OCI-LY3 (cell line): Measurements from ENCODE around the gene COMT.

Experiments
- H2AFZ ChIP-seq: fragments of 200-600, 300-600 bp; shearing (Covaris generic); 2 replicates; pipeline ENCODE4 v1.6.0; 2014; ENCODE audit warnings: antibody characterized with exemption, low read depth, low read length
- H3K27ac ChIP-seq: fragments of 200-600, 300-600 bp; sonication (generic); 2 replicates; pipeline ENCODE4 v1.5.1; 2014; ENCODE audit warnings: mild to moderate bottlenecking, low read length, moderate library complexity, mixed read lengths
- H3K27me3 ChIP-seq: fragments of 200-600, 300-600 bp; sonication (generic); 2 replicates; pipeline ENCODE4 v1.6.1; 2014; ENCODE audit warnings: low read depth, low read length, mixed read lengths
- H3K36me3 ChIP-seq: fragments of 200-600, 300-600 bp; sonication (generic); replicated peaks from 2 replicates; pipeline ENCODE3; 2014; ENCODE audit warnings: low read depth, low read length, mixed read lengths
- H3K4me1 ChIP-seq: fragments of 300-600, 200-600 bp; sonication (generic); 2 replicates; pipeline ENCODE4 v1.6.1; 2014; ENCODE audit warnings: low read length, mixed read lengths
- H3K4me2 ChIP-seq: fragments of 200-600, 300-600 bp; sonication (generic); 2 replicates; pipeline ENCODE4 v1.6.1; 2014; ENCODE audit warnings: low read length, mixed read lengths
- H3K4me3 ChIP-seq: fragments of 300-600, 200-600 bp; sonication (generic); 2 replicates; pipeline ENCODE4 v1.5.1; 2014; ENCODE audit warnings: antibody characterized with exemption, mild to moderate bottlenecking, low read length, moderate library complexity
- H3K79me2 ChIP-seq: fragments of 300-600, 200-600 bp; shearing (Covaris generic); 2 replicates; pipeline ENCODE4 v1.6.1; 2014; ENCODE audit warnings: mild to moderate bottlenecking, low read length, mixed read lengths
- H3K9ac ChIP-seq: fragments of 300-600, 200-600 bp; shearing (Covaris generic); 2 replicates; pipeline ENCODE4 v1.6.0; 2014; ENCODE audit warnings: mild to moderate bottlenecking, low read length, moderate library complexity
- H3K9me3 ChIP-seq: fragments of 200-600, 300-600 bp; shearing (Covaris generic); 2 replicates; pipeline ENCODE4 v1.6.1; 2014; ENCODE audit warnings: low read length, mixed read lengths; ENCODE audit not compliant: insufficient read depth
- H4K20me1 ChIP-seq: fragments of 200-600, 300-600 bp; sonication (generic); 2 replicates; pipeline ENCODE4 v1.6.1; 2016; ENCODE audit warnings: low read length, mixed read lengths; ENCODE audit not compliant: insufficient read depth
- EZH2phosphoT487 ChIP-seq: fragments of 200-600 bp; shearing (Covaris generic); IDR thresholded peaks from 2 replicates; pipeline ENCODE4 v1.6.1; 2018; ENCODE audit warnings: antibody characterized with exemption, mixed run types, low read depth
- TF ChIP-seq, protein P1 (sequence below): fragments of 200-600, 300-600 bp; sonication (generic); IDR thresholded peaks from 2 replicates; pipeline ENCODE4 v1.5.1; 2014; ENCODE audit warnings: antibody characterized with exemption, low read length, low read depth

Gene COMT

DNA sequence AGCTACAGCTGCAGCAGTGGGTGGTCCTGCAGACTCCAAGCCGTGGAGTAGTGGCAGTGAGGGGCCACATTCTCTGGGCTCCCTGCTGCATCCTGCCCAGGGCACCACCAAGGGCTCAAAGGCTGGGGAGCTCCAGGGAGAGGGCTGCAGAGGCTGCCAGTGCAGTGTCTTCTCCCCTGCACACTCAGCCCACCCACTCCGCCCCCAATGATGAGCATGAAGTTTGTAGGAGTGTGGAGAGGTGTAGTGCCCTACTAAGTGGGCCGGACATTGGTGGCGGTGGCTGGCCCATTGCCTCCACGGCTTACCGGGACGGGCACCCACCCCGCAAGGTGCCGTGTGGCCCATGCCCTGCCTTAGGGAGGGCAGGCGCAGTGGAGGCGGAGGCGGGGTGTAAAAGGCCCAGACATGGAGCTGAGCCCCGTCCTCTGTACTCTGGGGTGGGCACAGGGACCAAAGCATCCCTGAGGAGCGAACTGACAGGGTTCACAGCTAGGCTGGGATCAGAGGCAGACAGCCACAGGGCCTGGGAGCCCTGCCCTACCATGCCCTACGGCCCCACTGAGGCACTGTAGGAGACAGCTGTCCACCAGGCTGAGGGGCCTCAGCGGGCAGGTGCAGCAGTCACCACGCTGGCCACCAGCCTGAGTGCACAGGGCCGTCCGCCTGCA, 56.1 kb downstream of the COMT start:
- no peaks in the 10 kb centered on the region for H3K4me1 ChIP-seq

DNA sequence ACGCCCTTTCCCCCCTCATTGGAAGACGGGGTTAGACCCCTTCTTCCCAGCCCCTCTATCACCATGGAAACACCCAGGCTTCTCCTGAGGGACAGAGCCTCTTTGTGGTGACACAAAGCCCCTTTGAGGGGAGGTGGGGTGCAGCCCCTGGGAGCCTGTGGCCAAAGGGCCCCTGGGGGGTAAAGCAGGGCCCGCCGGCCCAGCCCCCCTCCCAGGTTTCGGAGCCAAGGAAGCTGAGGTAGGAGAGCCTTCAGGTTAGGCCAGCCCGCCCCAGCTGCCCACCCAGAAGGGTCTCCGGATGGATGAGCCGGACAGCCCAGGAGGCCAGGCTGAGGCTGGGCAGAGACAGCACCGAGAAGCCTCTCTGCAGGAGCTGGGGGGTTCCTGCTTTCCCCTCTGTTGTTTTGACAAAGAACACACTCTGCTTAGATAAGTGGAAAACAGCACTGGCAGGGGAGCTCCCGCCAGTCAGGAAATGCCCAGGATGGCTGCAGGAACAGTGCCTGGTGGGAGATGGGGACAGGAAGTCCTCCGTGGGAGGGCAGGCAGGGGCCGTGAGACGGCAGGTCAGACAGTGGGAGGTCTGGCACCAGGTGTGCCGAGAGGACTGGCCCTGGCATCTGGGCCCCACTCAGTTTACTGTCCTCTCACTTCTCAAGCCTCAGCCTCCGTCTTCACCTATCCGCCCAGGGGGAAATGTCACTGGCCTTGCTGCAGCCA, 56.8 kb downstream of the COMT start:
- Histone ChIP-seq H3K4me2 (no peak overlapping the region), H3K79me2 (no peaks in the 10 kb centered on the region), H3K9me3 (peaks cover 5% of the 10 kb centered on the region; the same call in 1 of the 2 replicates), H3K27ac (no peak overlapping the region), H3K9ac (no peak overlapping the region), H3K4me3 (no peak overlapping the region), H3K4me1 (no peaks in the 10 kb centered on the region), H3K36me3 (no peaks in the 10 kb centered on the region), H2AFZ (no peak overlapping the region), H4K20me1 (no peaks in the 10 kb centered on the region), H3K27me3 (no peaks in the 10 kb centered on the region)
- TF ChIP-seq EZH2phosphoT487, result no peak
- TF ChIP-seq, protein P1, sequence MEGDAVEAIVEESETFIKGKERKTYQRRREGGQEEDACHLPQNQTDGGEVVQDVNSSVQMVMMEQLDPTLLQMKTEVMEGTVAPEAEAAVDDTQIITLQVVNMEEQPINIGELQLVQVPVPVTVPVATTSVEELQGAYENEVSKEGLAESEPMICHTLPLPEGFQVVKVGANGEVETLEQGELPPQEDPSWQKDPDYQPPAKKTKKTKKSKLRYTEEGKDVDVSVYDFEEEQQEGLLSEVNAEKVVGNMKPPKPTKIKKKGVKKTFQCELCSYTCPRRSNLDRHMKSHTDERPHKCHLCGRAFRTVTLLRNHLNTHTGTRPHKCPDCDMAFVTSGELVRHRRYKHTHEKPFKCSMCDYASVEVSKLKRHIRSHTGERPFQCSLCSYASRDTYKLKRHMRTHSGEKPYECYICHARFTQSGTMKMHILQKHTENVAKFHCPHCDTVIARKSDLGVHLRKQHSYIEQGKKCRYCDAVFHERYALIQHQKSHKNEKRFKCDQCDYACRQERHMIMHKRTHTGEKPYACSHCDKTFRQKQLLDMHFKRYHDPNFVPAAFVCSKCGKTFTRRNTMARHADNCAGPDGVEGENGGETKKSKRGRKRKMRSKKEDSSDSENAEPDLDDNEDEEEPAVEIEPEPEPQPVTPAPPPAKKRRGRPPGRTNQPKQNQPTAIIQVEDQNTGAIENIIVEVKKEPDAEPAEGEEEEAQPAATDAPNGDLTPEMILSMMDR, result no peak

More for the DNA sequence above, 56.1 kb downstream of the COMT start:
- H3K4me3 ChIP-seq, result no peak overlapping the region
- no peaks in the 10 kb centered on the region for H4K20me1 ChIP-seq
- H3K79me2 ChIP-seq, result no peaks in the 10 kb centered on the region
- H3K36me3 ChIP-seq, result no peaks in the 10 kb centered on the region
- H3K9ac ChIP-seq, result no peak overlapping the region
- no peak overlapping the region for H2AFZ ChIP-seq
- no peak overlapping the region for H3K4me2 ChIP-seq
- no peak overlapping the region for H3K27ac ChIP-seq
- no peaks in the 10 kb centered on the region for H3K9me3 ChIP-seq
- TF ChIP-seq EZH2phosphoT487, result no peak
- TF ChIP-seq, protein P1, result no peak
- H3K27me3 ChIP-seq, result no peaks in the 10 kb centered on the region

DNA sequence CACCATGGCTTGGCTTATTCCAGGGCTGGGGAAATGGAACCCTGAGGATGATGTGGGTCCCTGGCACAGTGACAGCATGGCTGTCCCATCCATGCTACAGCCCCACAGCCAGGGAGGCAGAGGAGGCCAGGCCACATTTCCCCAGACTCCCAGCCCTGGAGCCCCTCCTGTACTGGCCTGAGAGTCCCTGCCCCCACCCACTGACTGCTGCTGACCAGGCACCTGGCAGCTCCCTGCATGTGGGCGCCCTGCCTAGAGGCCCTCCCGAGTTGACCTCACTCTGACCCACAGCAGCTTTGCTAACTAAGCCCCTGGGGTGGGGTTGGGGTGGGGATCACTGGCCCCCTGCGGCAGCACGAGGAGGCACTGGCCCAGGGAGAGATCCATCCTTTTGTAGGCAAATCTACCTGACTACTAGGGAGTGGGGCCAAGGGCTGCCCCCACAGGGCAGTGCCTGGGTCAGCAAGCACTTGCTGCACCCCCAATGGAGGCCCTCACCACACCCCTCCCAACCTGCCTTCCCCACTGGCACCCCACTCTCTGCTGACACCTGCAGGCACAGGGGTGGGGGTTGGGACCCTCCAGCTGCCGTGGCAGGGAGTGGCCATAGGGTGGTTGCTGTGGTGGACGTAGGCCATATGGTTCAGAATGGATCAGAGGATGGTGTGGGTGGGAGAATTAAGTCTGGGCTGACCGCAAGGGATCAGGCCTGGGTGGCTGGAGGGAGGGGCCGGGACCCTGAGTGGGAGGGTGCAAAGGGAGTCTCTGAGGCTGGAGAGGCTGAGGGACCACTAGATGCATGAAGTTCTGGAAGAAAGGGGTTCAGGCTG, 57.6 kb downstream of the COMT start:
- no peak for TF ChIP-seq EZH2phosphoT487
- TF ChIP-seq, protein P1, result no peak
- Histone ChIP-seq H4K20me1 (no peaks in the 10 kb centered on the region), H3K4me2 (no peak overlapping the region), H3K4me1 (no peaks in the 10 kb centered on the region), H3K4me3 (no peak overlapping the region), H2AFZ (no peak overlapping the region), H3K9me3 (peaks cover 7% of the 10 kb centered on the region; the same call in 1 of the 2 replicates), H3K36me3 (peaks cover 3% of the 10 kb centered on the region), H3K27me3 (no peaks in the 10 kb centered on the region), H3K27ac (no peak overlapping the region), H3K9ac (no peak overlapping the region), H3K79me2 (no peaks in the 10 kb centered on the region)
